ACC112 (cell line): Measurements from ENCODE around the gene BRIP1.

Experiments used
- H2AFZ ChIP-seq: fragments of 200-600 bp; sonication (generic); one replicate; pipeline ENCODE4 v1.6.0; 2017; ENCODE audit warnings: antibody characterized with exemption, low read length; ENCODE audit not compliant: unreplicated experiment
- H3K27ac ChIP-seq: fragments of 200-600 bp; sonication (generic); 2 replicates; pipeline ENCODE4 v1.5.1; 2014; ENCODE audit warnings: low read depth, mild to moderate bottlenecking, antibody characterized with exemption, low read length, moderate library complexity
- H3K27me3 ChIP-seq: fragments of 200-600 bp; sonication (generic); 2 replicates; pipeline ENCODE4 v1.6.1; 2014; ENCODE audit warnings: mild to moderate bottlenecking, antibody characterized with exemption, low read length, moderate library complexity, mixed read lengths; ENCODE audit not compliant: insufficient read depth
- H3K36me3 ChIP-seq: fragments of 200-600 bp; sonication (generic); 2 replicates; pipeline ENCODE4 v1.6.1; 2016; ENCODE audit warnings: mild to moderate bottlenecking, antibody characterized with exemption, low read length, moderate library complexity, mixed read lengths; ENCODE audit not compliant: insufficient read depth
- H3K4me1 ChIP-seq: fragments of 200-600 bp; sonication (generic); one replicate; pipeline ENCODE4 v1.6.1; 2016; ENCODE audit warnings: low read length, mixed read lengths; ENCODE audit not compliant: insufficient read depth, unreplicated experiment, control insufficient read depth
- H3K4me3 ChIP-seq: fragments of 200-600 bp; sonication (generic); 2 replicates; pipeline ENCODE4 v1.5.1; 2014; ENCODE audit warnings: mild to moderate bottlenecking, low read depth, low read length
- H3K79me2 ChIP-seq: fragments of 200-600 bp; sonication (generic); one replicate; pipeline ENCODE4 v1.6.0; 2016; ENCODE audit warnings: low read length; ENCODE audit not compliant: control insufficient read depth, unreplicated experiment, insufficient read depth

The BRIP1 gene

GRCh38 chr17:61884864-61885263 lies 21.5 kb upstream of the BRIP1 start:
- no peaks in the 10 kb centered on the region for H3K79me2 ChIP-seq
- H3K36me3 ChIP-seq, result peaks cover 11% of the 10 kb centered on the region
- no peak overlapping the region for H2AFZ ChIP-seq
- H3K4me3 ChIP-seq, result no peak overlapping the region
- H3K27ac ChIP-seq, result no peak overlapping the region
- no peaks in the 10 kb centered on the region for H3K4me1 ChIP-seq
- no peaks in the 10 kb centered on the region for H3K27me3 ChIP-seq

- Histone ChIP-seq H3K27ac (no peak overlapping the region), H3K4me1 (no peaks in the 10 kb centered on the region), H3K36me3 (no peaks in the 10 kb centered on the region; the same call in 1 of the 2 replicates), H3K79me2 (no peaks in the 10 kb centered on the region), H3K4me3 (no peak overlapping the region), H3K27me3 (no peaks in the 10 kb centered on the region), H2AFZ (no peak overlapping the region)
Measured at GRCh38 chr17:61880589-61881102, 17.3 kb upstream of the BRIP1 start.

- no peak overlapping the region for H2AFZ ChIP-seq
- H3K36me3 ChIP-seq, result no peaks in the 10 kb centered on the region; the same call in 1 of the 2 replicates
- H3K27ac ChIP-seq, result no peak overlapping the region
Measured at GRCh38 chr17:61878984-61879612, 15.8 kb upstream of the BRIP1 start.

GRCh38 chr17:61878520-61878919 lies 15.2 kb upstream of the BRIP1 start:
- no peaks in the 10 kb centered on the region for H3K79me2 ChIP-seq
- H3K36me3 ChIP-seq, result no peaks in the 10 kb centered on the region; the same call in 1 of the 2 replicates
- H3K27me3 ChIP-seq, result no peaks in the 10 kb centered on the region
- no peaks in the 10 kb centered on the region for H3K4me1 ChIP-seq
- H3K27ac ChIP-seq, result no peak overlapping the region
- no peak overlapping the region for H2AFZ ChIP-seq
- H3K4me3 ChIP-seq, result no peak overlapping the region

More at GRCh38 chr17:61878984-61879612, 15.8 kb upstream of the BRIP1 start:
- no peaks in the 10 kb centered on the region for H3K79me2 ChIP-seq
- H3K4me1 ChIP-seq, result no peaks in the 10 kb centered on the region
- H3K27me3 ChIP-seq, result no peaks in the 10 kb centered on the region
- H3K4me3 ChIP-seq, result no peak overlapping the region

- Histone ChIP-seq H2AFZ (no peak overlapping the region), H3K27ac (no peak overlapping the region), H3K4me3 (no peak overlapping the region), H3K79me2 (no peaks in the 10 kb centered on the region), H3K27me3 (no peaks in the 10 kb centered on the region), H3K4me1 (no peaks in the 10 kb centered on the region), H3K36me3 (no peaks in the 10 kb centered on the region; the same call in 1 of the 2 replicates)
Measured at GRCh38 chr17:61877837-61878236, 14.5 kb upstream of the BRIP1 start.

- Histone ChIP-seq H3K27me3 (no peaks in the 10 kb centered on the region), H3K27ac (no peak overlapping the region)
Measured at GRCh38 chr17:61875804-61876203, 12.5 kb upstream of the BRIP1 start.

GRCh38 chr17:61875285-61875684 lies 12.0 kb upstream of the BRIP1 start:
- H3K4me1 ChIP-seq, result no peaks in the 10 kb centered on the region
- H3K79me2 ChIP-seq, result no peaks in the 10 kb centered on the region
- H3K36me3 ChIP-seq, result no peaks in the 10 kb centered on the region

More at GRCh38 chr17:61875804-61876203, 12.5 kb upstream of the BRIP1 start:
- Histone ChIP-seq H3K36me3 (no peaks in the 10 kb centered on the region), H3K4me3 (no peak overlapping the region), H2AFZ (no peak overlapping the region), H3K79me2 (no peaks in the 10 kb centered on the region), H3K4me1 (no peaks in the 10 kb centered on the region)

GRCh38 chr17:61874075-61874474 lies 10.7 kb upstream of the BRIP1 start:
- no peaks in the 10 kb centered on the region; the same call in 1 of the 2 replicates for H3K36me3 ChIP-seq
- no peaks in the 10 kb centered on the region for H3K4me1 ChIP-seq
- H2AFZ ChIP-seq, result no peak overlapping the region
- H3K79me2 ChIP-seq, result no peaks in the 10 kb centered on the region
- H3K27ac ChIP-seq, result no peak overlapping the region
- no peak overlapping the region for H3K4me3 ChIP-seq
- H3K27me3 ChIP-seq, result no peaks in the 10 kb centered on the region

More at GRCh38 chr17:61875285-61875684, 12.0 kb upstream of the BRIP1 start:
- no peak overlapping the region for H3K4me3 ChIP-seq
- H3K27ac ChIP-seq, result no peak overlapping the region
- no peaks in the 10 kb centered on the region for H3K27me3 ChIP-seq
- H2AFZ ChIP-seq, result no peak overlapping the region

GRCh38 chr17:61872099-61872498 lies 8.8 kb upstream of the BRIP1 start:
- Histone ChIP-seq H3K27me3 (no peaks in the 10 kb centered on the region), H3K27ac (no peak overlapping the region), H3K4me3 (no peak overlapping the region), H3K79me2 (no peaks in the 10 kb centered on the region), H3K4me1 (no peaks in the 10 kb centered on the region), H2AFZ (no peak overlapping the region), H3K36me3 (no peaks in the 10 kb centered on the region; the same call in 1 of the 2 replicates)

GRCh38 chr17:61869138-61869537 lies 5.8 kb upstream of the BRIP1 start:
- Histone ChIP-seq H3K79me2 (no peaks in the 10 kb centered on the region), H3K27me3 (no peaks in the 10 kb centered on the region), H2AFZ (no peak overlapping the region), H3K4me1 (peaks cover 4% of the 10 kb centered on the region), H3K27ac (no peak overlapping the region), H3K36me3 (no peaks in the 10 kb centered on the region; the same call in 1 of the 2 replicates), H3K4me3 (no peak overlapping the region)

GRCh38 chr17:61868074-61868473 lies 4.7 kb upstream of the BRIP1 start:
- Histone ChIP-seq H3K36me3 (no peaks in the 10 kb centered on the region; the same call in 1 of the 2 replicates), H3K27ac (no peak overlapping the region), H3K4me1 (peaks cover 6% of the 10 kb centered on the region), H3K27me3 (no peaks in the 10 kb centered on the region), H3K4me3 (no peak overlapping the region), H2AFZ (no peak overlapping the region), H3K79me2 (no peaks in the 10 kb centered on the region)
